H1 (cell line): Measurements from ENCODE around the gene SPRR4. TPM values are rescaled to one million over a fixed set of nuclear protein-coding genes. Genes with fewer than 3 reads are reported as not detected.

Experiments used
- CTCF ChIA-PET: fragments of 300-600 bp; sonication (Branson Sonifier 250); formaldehyde crosslinking; loops from one replicate; lab custom pipeline; 2021; ENCODE audit not compliant: partially characterized antibody; lab: Charles Lee
- POLR2A ChIA-PET: fragments of 300-600 bp; sonication (Branson Sonifier 250); formaldehyde crosslinking; loops from one replicate; lab custom pipeline; 2021; ENCODE audit warnings: inconsistent platforms; ENCODE audit not compliant: partially characterized antibody; lab: Charles Lee
- DNase-seq, 2 experiments: peaks; one replicate each; pipeline versions ENCODE4 v3.0.0 to v3.0.0-alpha.2; 2010 to 2022; ENCODE audit warnings: low spot score in 2 of 2, low read depth in 1 of 2, mixed read lengths in 1 of 2
- FAIRE-seq: peaks from 2 replicates; lab custom pipeline; 2011; peaks lifted over from hg19 to GRCh38; lab: Jason Lieb, UNC
- H2AFZ ChIP-seq: 2 replicates; pipeline ENCODE4 v1.8.1; 2012; ENCODE audit warnings: low read length, inconsistent platforms
- H2AK5ac ChIP-seq: 2 replicates; pipeline ENCODE4 v1.6.1; 2013; ENCODE audit warnings: low read depth, low read length
- H2BK120ac ChIP-seq: replicated peaks from 2 replicates; pipeline ENCODE3; 2013; ENCODE audit warnings: low read depth, low read length, inconsistent platforms
- H2BK12ac ChIP-seq: 2 replicates; pipeline ENCODE4 v1.6.1; 2013; ENCODE audit warnings: low read depth, low read length
- H2BK15ac ChIP-seq: 2 replicates; pipeline ENCODE4 v1.6.1; 2013; ENCODE audit warnings: low read length
- H2BK20ac ChIP-seq: 2 replicates; pipeline ENCODE4 v1.6.1; 2013; ENCODE audit warnings: low read length
- H2BK5ac ChIP-seq: 2 replicates; pipeline ENCODE4 v1.6.1; 2013; ENCODE audit warnings: low read depth, low read length
- H3K14ac ChIP-seq: 2 replicates; pipeline ENCODE4 v1.6.1; 2013; ENCODE audit warnings: inconsistent platforms; ENCODE audit not compliant: insufficient read length
- H3K18ac ChIP-seq: 2 replicates; pipeline ENCODE4 v1.6.1; 2013; ENCODE audit warnings: low read length; ENCODE audit errors: extremely low read depth
- H3K23ac ChIP-seq: 2 replicates; pipeline ENCODE4 v1.6.1; 2013; ENCODE audit warnings: inconsistent platforms; ENCODE audit not compliant: insufficient read length
- H3K23me2 ChIP-seq: 2 replicates; pipeline ENCODE4 v1.6.1; 2013; ENCODE audit warnings: low read depth, low read length
- H3K27ac ChIP-seq: 2 replicates; pipeline ENCODE4 v1.6.1; 2011; ENCODE audit warnings: low read depth, low read length, inconsistent platforms
- H3K27me3 ChIP-seq, 4 experiments: replicated peaks in 1 of 4; 1 replicate in 1 of 4; 2 replicates in 3 of 4; pipeline versions ENCODE4 v1.6.1 to v1.8.1; 2011 to 2013; ENCODE audit warnings: low read length in 3 of 4, mild to moderate bottlenecking in 3 of 4, inconsistent platforms in 2 of 4, mixed read lengths in 2 of 4, moderate library complexity in 1 of 4; ENCODE audit not compliant: control insufficient read depth in 3 of 4, insufficient read depth in 3 of 4; ENCODE audit errors: extremely low read depth in 1 of 4
- H3K36me3 ChIP-seq, 4 experiments: 2 replicates each; pipeline versions ENCODE4 v1.6.1 to v1.8.1; 2011 to 2013; ENCODE audit warnings: mild to moderate bottlenecking in 4 of 4, low read length in 3 of 4, moderate library complexity in 2 of 4, control low read depth in 1 of 4, inconsistent platforms in 1 of 4; ENCODE audit not compliant: insufficient read depth in 4 of 4, control insufficient read depth in 2 of 4
- H3K4ac ChIP-seq: replicated peaks from 2 replicates; pipeline ENCODE3; 2013; ENCODE audit warnings: low read length, low read depth, mixed read lengths, inconsistent platforms; ENCODE audit not compliant: insufficient read length
- H3K4me1 ChIP-seq, 4 experiments: replicated peaks in 1 of 4; 1 replicate in 1 of 4; 2 replicates in 3 of 4; pipeline versions ENCODE4 v1.6.1 to v1.8.1; 2011 to 2013; ENCODE audit warnings: low read length in 3 of 4, inconsistent platforms in 2 of 4, mixed read lengths in 1 of 4; ENCODE audit not compliant: insufficient read depth in 4 of 4, control insufficient read depth in 3 of 4
- H3K4me2 ChIP-seq, 2 experiments: 2 replicates each; pipeline versions ENCODE4 v1.6.1 to v1.8.1; 2011 to 2013; ENCODE audit warnings: low read depth in 2 of 2, low read length in 2 of 2, control low read depth in 1 of 2, inconsistent platforms in 1 of 2, mild to moderate bottlenecking in 1 of 2; ENCODE audit not compliant: insufficient read depth in 1 of 2
- H3K4me3 ChIP-seq, 4 experiments: fragments of 200-600, 300-600 bp in 1 of 4; sonication (generic), shearing (Covaris generic), sonication (Bioruptor Twin) in 1 of 4; 2 replicates each; pipeline versions ENCODE4 v1.5.1 to v1.8.1; 2011 to 2016; ENCODE audit warnings: low read length in 4 of 4, low read depth in 3 of 4, control low read depth in 2 of 4, inconsistent platforms in 2 of 4, mild to moderate bottlenecking in 2 of 4, mixed read lengths in 1 of 4, moderate library complexity in 1 of 4; ENCODE audit not compliant: insufficient read depth in 2 of 4; ENCODE audit errors: extremely low read depth in 1 of 4
- H3K56ac ChIP-seq: replicated peaks from 2 replicates; pipeline ENCODE3; 2013; ENCODE audit warnings: low read depth, mild to moderate bottlenecking, mixed read lengths, low read length, inconsistent platforms; ENCODE audit not compliant: insufficient read length
- H3K79me1 ChIP-seq: 2 replicates; pipeline ENCODE4 v1.6.1; 2013; ENCODE audit warnings: low read depth, low read length, control low read depth
- H3K79me2 ChIP-seq, 2 experiments: 2 replicates each; pipeline versions ENCODE4 v1.6.1 to v1.8.1; 2012 to 2013; ENCODE audit warnings: low read length in 2 of 2, mild to moderate bottlenecking in 2 of 2, inconsistent platforms in 1 of 2; ENCODE audit not compliant: insufficient read depth in 2 of 2, control insufficient read depth in 1 of 2
- H3K9ac ChIP-seq, 4 experiments: replicated peaks in 1 of 4; 1 replicate in 1 of 4; 2 replicates in 3 of 4; pipeline versions ENCODE4 v1.6.1 to v1.8.1; 2011 to 2013; ENCODE audit warnings: low read depth in 3 of 4, low read length in 3 of 4, control low read depth in 2 of 4, mild to moderate bottlenecking in 2 of 4, moderate library complexity in 2 of 4, inconsistent platforms in 1 of 4; ENCODE audit errors: extremely low read depth in 1 of 4
- H3K9me3 ChIP-seq, 2 experiments: 2 replicates each; pipeline versions ENCODE4 v1.6.1 to v1.8.1; 2012 to 2013; ENCODE audit warnings: mild to moderate bottlenecking in 2 of 2, moderate library complexity in 2 of 2, control low read depth in 1 of 2, inconsistent platforms in 1 of 2, low read depth in 1 of 2, low read length in 1 of 2, mixed read lengths in 1 of 2; ENCODE audit not compliant: insufficient read depth in 2 of 2
- H4K20me1 ChIP-seq, 2 experiments: replicated peaks in 1 of 2; 2 replicates each; pipeline versions ENCODE3 to v1.8.1; 2011 to 2013; ENCODE audit warnings: inconsistent platforms in 2 of 2, low read length in 2 of 2, mild to moderate bottlenecking in 1 of 2; ENCODE audit not compliant: insufficient read depth in 2 of 2, control insufficient read depth in 1 of 2
- H4K5ac ChIP-seq: 2 replicates; pipeline ENCODE4 v1.6.1; 2013; ENCODE audit warnings: low read length, low read depth, mixed read lengths, inconsistent platforms; ENCODE audit not compliant: insufficient read length
- H4K8ac ChIP-seq: 2 replicates; pipeline ENCODE4 v1.8.0; 2013; ENCODE audit warnings: mild to moderate bottlenecking, moderate library complexity, low read length, inconsistent platforms; ENCODE audit not compliant: insufficient read depth; ENCODE audit errors: extremely low read depth
- H4K91ac ChIP-seq: replicated peaks from 2 replicates; pipeline ENCODE3; 2013; ENCODE audit warnings: low read length, mixed read lengths, inconsistent platforms; ENCODE audit not compliant: insufficient read length
- MAX ChIP-seq: IDR thresholded peaks from 2 replicates; pipeline ENCODE4 v1.6.1; 2012; ENCODE audit warnings: inconsistent platforms
- RAD21 ChIP-seq, 2 experiments: IDR thresholded peaks in 1 of 2; conservative IDR thresholded peaks in 1 of 2; 2 replicates each; pipeline ENCODE4 v1.6.1; 2011; ENCODE audit warnings: low read depth in 2 of 2, low read length in 2 of 2, improper control_type of control experiment in 1 of 2, inconsistent platforms in 1 of 2, mild to moderate bottlenecking in 1 of 2, moderate library complexity in 1 of 2
- WGBS, 2 experiments: shearing (Covaris generic) in 1 of 2; methylation state at CpG; one replicate each; pipeline versions ENCODE4 v1.1.6 to v1.1.7; 2013 to 2015; ENCODE audit warnings: low lambda C conversion rate in 2 of 2, mixed read lengths in 2 of 2, inconsistent platforms in 1 of 2, low coverage in 1 of 2, missing lambda C conversion rate in 1 of 2; ENCODE audit not compliant: insufficient replicate concordance in 2 of 2, insufficient coverage in 1 of 2, insufficient read length in 1 of 2; ENCODE audit errors: extremely low coverage in 1 of 2, missing lambda C conversion rate in 1 of 2; 5-methylcytosine and 5-hydroxymethylcytosine counted together
- polyA plus RNA-seq, 7 experiments: library from polyadenylated mRNA; depleted of rRNA in 3 of 7; stranded (reverse) in 5 of 7; unstranded in 2 of 7; fragments of >200 nt in 5 of 7; fragments of 200-250 nt in 2 of 7; gene quantifications; 1 replicate in 5 of 7; 2 replicates in 1 of 7; 4 replicates in 1 of 7; pipeline versions ENCODE4 v1.2.1 to v1.2.3, GENCODE V29; 2011 to 2013; ENCODE audit warnings: missing spikeins in 2 of 7, mixed read lengths in 2 of 7
- total RNA-seq: library from RNA; stranded (reverse); fragmentation: NEBNext Ultra II Directional; extraction: Animal tissue kit (Norgen Biotek cat#: 25700); gene quantifications from 2 replicates; pipeline ENCODE4 v1.2.1, GENCODE V29; 2021

SPRR4 gene
- total and polyA plus RNA-seq, 2 of the 8 experiments (the other 6 are each of a cell fraction or from before 2014, with no cell fraction given): not detected

- Histone ChIP-seq H2AK5ac (peak within 1 kb of the TSS; percentile 53; the same call in 1 of the 2 replicates), H3K79me2 (no peaks in the 10 kb centered on the region), H3K4me1 (no peaks in the 10 kb centered on the region), H3K79me1 (no peaks in the 10 kb centered on the region), H4K91ac (no peak within 1 kb of the TSS), H3K27me3 (no peaks in the 10 kb centered on the region), H3K23ac (no peak within 1 kb of the TSS), H3K23me2 (no peaks in the 10 kb centered on the region; the same call in 1 of the 2 replicates), H4K5ac (no peak within 1 kb of the TSS), H3K9ac (no peak within 1 kb of the TSS), H2BK15ac (no peak within 1 kb of the TSS), H3K4me2 (no peak within 1 kb of the TSS), H2BK5ac (no peak within 1 kb of the TSS), H3K4ac (no peak within 1 kb of the TSS), H2BK20ac (no peak within 1 kb of the TSS), H4K8ac (no peak within 1 kb of the TSS), H4K20me1 (no peaks in the 10 kb centered on the region), H3K9me3 (peaks cover 0 to 2% of the 10 kb centered on the region in 2 experiments; a peak in 1 of 4 replicates), H3K27ac (no peak within 1 kb of the TSS), H3K18ac (no peak within 1 kb of the TSS), H3K36me3 (no peaks in the 10 kb centered on the region), H2BK120ac (no peak within 1 kb of the TSS), H3K14ac (no peak within 1 kb of the TSS), H2AFZ (no peak within 1 kb of the TSS), H2BK12ac (no peak within 1 kb of the TSS), H3K56ac (no peak within 1 kb of the TSS), H3K4me3 (no peak within 1 kb of the TSS)
- FAIRE-seq (no peak), DNase-seq (no peak)
- POLR2A ChIA-PET: no interaction called here
- TF ChIP-seq MAX (no peak), RAD21 (IDR thresholded peaks at IDR 0.05 in 1 of 2, conservative IDR thresholded peaks at IDR 0.05 in 1 of 2; ENCODE audit: low read depth in 2 of 2, low read length in 2 of 2) (no peak)
- CTCF ChIA-PET: interaction anchor here (2.8 kb wide), 1 partner anchor 246 kb away, joined by 11 read pairs; no protein-coding TSS in a partner anchor
- WGBS, 2 experiments: 89% methylated on average over 4 of the region's 4 CpGs; no CpG with 5 or more reads in 1 of the 2 experiments
Observed at GRCh38 chr1:152946651-152947256, 23.7 kb upstream of the SPRR4 start, which contains the start of gene SPRR5. SPRR5 (plus strand) TSS chr1:152947206; CDS start chr1:152948555, 1,349 bp downstream.
